ENCODE measurements around the gene GAPDHS.
A peak's percentile ranks its signal among the peaks of the same experiment; 100 is the strongest.

GAPDHS gene

DNA sequence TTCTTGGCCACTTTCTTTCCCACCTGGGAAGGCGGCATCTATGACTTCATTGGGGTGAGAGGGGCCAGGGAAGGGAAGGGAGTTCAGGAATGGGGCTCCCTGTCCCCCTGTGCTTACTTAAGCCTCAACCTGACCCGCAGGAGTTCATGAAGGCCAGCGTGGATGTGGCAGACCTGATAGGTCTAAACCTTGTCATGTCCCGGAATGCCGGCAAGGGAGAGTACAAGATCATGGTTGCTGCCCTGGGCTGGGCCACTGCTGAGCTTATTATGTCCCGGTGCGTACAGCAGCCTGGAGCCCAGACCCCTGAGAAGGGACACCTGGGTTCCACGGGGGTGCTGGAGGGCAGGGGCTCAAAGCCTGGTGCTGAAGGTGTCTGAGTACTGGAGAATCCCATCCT is 13.3 kb downstream of the GAPDHS start:
- peak overlapping the region; percentile 98 for H3K4me2 ChIP-seq (ENCODE audit: low read length)
- H3K9ac ChIP-seq: no peak overlapping the region
- no peak for TF ChIP-seq CTCF (IDR thresholded peaks at IDR 0.05)
- H3K9me3 ChIP-seq (ENCODE audit: control insufficient read depth, low read length): no peaks in the 10 kb centered on the region
- H3K4me3 ChIP-seq (ENCODE audit: low read depth, low read length): peak overlapping the region; percentile 98
- H3K27ac ChIP-seq: no peak overlapping the region
- H3K4me1 ChIP-seq: peaks cover 6% of the 10 kb centered on the region
- no peaks in the 10 kb centered on the region for H3K27me3 ChIP-seq (ENCODE audit: control insufficient read depth, insufficient read depth, low read length)
- H3K36me3 ChIP-seq (ENCODE audit: control insufficient read depth, insufficient read depth, low read length): no peaks in the 10 kb centered on the region
- peaks cover 5% of the 10 kb centered on the region for H3K79me2 ChIP-seq
- no peak overlapping the region for H2AFZ ChIP-seq

DNA sequence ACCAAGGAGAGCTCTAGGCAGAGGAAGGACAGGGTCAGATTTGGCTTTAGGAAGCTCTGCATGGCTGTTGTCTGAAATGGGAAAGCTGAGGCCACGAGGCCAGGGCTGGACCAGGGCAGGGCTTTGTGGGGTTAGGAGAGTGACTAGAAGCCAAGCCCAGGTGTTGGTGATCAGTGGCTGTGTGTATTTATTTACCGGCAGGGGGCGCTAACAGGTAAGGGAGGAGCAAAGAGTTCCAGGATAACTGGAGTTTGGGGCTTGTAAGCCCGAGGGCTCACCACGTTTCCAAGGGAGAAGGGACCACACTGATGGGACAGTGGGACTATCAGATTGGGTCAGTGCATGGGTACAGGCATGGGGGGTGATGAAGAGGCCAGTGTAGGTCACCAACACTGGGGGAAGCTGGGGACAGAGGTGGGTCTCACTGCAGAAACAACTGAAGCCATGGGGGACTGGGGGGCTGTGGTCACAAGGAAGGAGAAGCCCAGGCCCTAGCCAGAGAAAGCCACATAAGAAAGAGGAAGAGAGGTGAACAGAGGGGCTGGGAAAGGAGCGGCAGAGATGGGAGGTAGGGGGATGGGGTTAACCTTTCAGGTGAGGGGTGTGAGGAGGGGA is 16.0 kb downstream of the GAPDHS start:
- peak; percentile 88 for TF ChIP-seq CTCF (IDR thresholded peaks at IDR 0.05)
- no peaks in the 10 kb centered on the region for H3K9me3 ChIP-seq (ENCODE audit: control insufficient read depth, low read length)

DNA sequence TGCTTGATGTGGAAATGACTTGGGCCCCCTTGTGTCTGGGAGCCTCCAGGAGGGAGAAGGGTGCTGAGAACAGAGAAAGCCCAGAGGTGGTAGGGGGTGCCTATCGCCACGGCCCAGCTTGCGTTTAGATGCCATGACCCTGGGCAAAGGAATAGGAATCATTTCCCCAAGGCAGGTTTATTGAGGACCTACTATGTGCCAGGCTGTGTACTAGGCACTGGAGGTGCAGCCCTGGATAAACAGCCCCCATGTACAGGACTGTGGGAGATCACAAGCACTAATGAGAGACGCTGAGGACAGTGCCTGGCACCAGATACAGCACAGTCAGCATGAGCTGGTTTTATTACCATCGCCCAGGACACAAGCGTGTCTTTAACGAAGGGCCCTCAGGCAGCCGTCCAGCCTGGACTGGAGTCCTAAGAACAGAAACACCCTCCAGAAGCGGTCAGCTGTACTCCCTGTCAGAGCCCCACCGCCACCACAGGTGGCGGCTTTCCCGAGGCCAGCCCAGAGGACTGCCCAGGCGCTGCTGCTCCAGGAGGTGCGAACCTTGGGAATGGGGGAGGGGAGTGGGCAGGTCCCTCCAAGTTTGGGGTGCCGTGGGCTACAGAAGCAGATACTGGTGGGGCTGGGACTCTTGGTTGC is 16.7 kb downstream of the GAPDHS start:
- Histone ChIP-seq H3K79me2 (peaks cover 5% of the 10 kb centered on the region), H2AFZ (no peak overlapping the region), H3K36me3 (ENCODE audit: control insufficient read depth, insufficient read depth, low read length) (no peaks in the 10 kb centered on the region), H3K27me3 (ENCODE audit: control insufficient read depth, insufficient read depth, low read length) (no peaks in the 10 kb centered on the region), H3K9ac (no peak overlapping the region), H3K4me2 (ENCODE audit: low read length) (no peak overlapping the region), H3K9me3 (ENCODE audit: control insufficient read depth, low read length) (no peaks in the 10 kb centered on the region), H3K4me3 (ENCODE audit: low read depth, low read length) (no peak overlapping the region), H3K27ac (no peak overlapping the region), H3K4me1 (peaks cover 6% of the 10 kb centered on the region)
- no peak for TF ChIP-seq CTCF (IDR thresholded peaks at IDR 0.05)

More for the DNA sequence above, 16.0 kb downstream of the GAPDHS start:
- Histone ChIP-seq H3K4me2 (ENCODE audit: low read length) (no peak overlapping the region), H3K36me3 (ENCODE audit: control insufficient read depth, insufficient read depth, low read length) (no peaks in the 10 kb centered on the region), H2AFZ (no peak overlapping the region), H3K4me3 (ENCODE audit: low read depth, low read length) (no peak overlapping the region), H3K79me2 (peaks cover 5% of the 10 kb centered on the region), H3K27ac (no peak overlapping the region), H3K4me1 (peaks cover 6% of the 10 kb centered on the region), H3K9ac (no peak overlapping the region), H3K27me3 (ENCODE audit: control insufficient read depth, insufficient read depth, low read length) (no peaks in the 10 kb centered on the region)

DNA sequence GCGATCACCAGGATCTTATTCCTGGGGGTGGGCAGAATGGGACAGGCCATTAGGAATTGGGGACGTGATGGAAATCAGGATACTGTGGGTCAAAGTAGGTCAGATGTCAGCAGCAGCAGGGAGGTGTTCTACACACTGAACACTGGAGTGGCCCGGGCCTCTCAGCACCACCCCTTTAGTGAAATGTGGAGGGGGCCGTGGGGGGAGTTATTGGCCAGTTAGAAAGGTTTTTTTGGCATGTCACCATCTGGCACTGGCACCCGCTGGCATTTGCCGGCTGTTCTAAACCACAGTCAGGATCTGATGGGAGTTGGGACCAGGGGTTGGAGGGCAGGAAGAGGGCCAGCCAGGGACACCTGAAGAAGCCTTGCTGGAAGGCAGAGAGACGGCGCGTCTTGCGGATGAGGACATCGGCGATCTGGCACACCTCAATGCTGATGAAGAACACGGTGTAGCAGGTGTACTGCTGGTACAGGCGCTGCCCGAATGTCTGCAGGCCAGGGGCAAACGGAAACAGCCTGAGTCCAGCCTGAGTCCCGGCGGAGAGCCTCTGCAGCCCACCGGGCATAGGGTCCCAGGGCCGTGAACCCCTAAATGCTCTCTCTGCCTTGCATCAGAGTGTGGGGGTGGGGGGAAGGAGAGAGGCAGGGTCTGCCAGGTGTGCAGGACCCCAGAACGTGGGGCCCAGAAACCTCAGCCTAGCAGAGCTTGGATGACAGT is 18.0 kb downstream of the GAPDHS start:
- H3K79me2 ChIP-seq: peaks cover 4% of the 10 kb centered on the region
- H3K4me1 ChIP-seq: peaks cover 5% of the 10 kb centered on the region
- no peak overlapping the region for H3K4me3 ChIP-seq (ENCODE audit: low read depth, low read length)
- H3K36me3 ChIP-seq (ENCODE audit: control insufficient read depth, insufficient read depth, low read length): no peaks in the 10 kb centered on the region
- no peak overlapping the region for H3K27ac ChIP-seq
- H2AFZ ChIP-seq: no peak overlapping the region
- H3K4me2 ChIP-seq (ENCODE audit: low read length): no peak overlapping the region
- no peaks in the 10 kb centered on the region for H3K27me3 ChIP-seq (ENCODE audit: control insufficient read depth, insufficient read depth, low read length)
- H3K9me3 ChIP-seq (ENCODE audit: control insufficient read depth, low read length): no peaks in the 10 kb centered on the region
- TF ChIP-seq CTCF (IDR thresholded peaks at IDR 0.05): no peak
- H3K9ac ChIP-seq: no peak overlapping the region
